ENCODE data around the gene CACNA1B.

GRCh38 chr9:137837345-137838278, 40.0 kb upstream of the CACNA1B start:
- TF ChIP-seq CTCF (IDR thresholded peaks at IDR 0.05) (no peak), POLR2A (IDR thresholded peaks at IDR 0.05) (no peak)
